ENCODE data around the gene ELK4. TPM values are rescaled to one million over a fixed set of nuclear protein-coding genes. Genes with fewer than 3 reads are reported as not detected.
A peak's percentile ranks its signal among the peaks of the same experiment; 100 is the strongest.

Gene ELK4
- total and polyA plus RNA-seq, 2 of the 4 experiments (the other 2 are of a cell fraction): 4.6 to 11.3 TPM

DNA sequence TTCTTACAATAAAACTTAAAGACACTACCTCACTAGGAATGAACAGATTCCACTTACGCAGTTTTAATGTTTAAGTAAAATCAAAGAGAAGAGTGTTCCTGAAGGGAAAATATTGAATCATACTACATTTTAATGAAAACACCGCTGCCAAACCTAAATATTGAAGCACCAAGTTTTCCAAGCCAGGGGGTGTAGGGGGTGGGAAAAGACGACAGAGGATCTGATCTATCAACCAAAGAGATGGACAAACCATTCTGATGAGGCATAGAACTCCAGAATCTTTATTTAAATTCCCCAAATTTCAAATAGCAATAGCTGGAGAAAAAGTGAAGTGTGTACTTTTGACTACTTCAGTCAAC, 1.2 kb downstream of the ELK4 start (continued):
- TF ChIP-seq RCOR1 (IDR thresholded peaks at IDR 0.05; ENCODE audit: insufficient replicate concordance, low read length) (no peak), NFE2L2 (IDR thresholded peaks at IDR 0.05; ENCODE audit: low read depth, low read length) (no peak)

DNA sequence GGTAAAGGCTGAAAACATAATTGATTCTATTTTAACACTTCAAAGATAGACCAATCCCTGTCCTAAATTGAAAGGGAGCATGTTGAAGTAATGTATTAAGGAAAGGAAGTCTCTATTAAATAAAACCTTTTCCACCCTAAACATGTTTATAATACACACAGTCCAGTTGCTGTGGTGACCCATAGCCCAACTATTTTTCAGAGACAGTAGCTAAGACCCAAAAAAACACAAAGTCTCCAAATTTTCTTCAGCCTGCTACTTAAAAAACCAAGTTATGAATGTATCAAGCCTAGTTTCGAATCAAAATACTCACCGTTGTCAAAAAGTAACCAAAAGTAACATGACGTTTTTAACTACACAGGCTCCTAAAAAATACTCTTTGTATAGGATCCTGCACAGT, 1.6 kb downstream of the ELK4 start:
- H3K36me3 ChIP-seq (ENCODE audit: control insufficient read depth, insufficient read depth, low read length): peaks cover 3% of the 10 kb centered on the region; the same call in 1 of the 2 replicates
- 0 out of 2 replicates have a peak overlapping the region, but pooled peaks have one; percentile 15 for H3K14ac ChIP-seq (replicated peaks; ENCODE audit: low read depth, low read length)
- peak overlapping the region; percentile 93; the same call in 1 of the 2 replicates for H3K9ac ChIP-seq (ENCODE audit: low read depth, low read length)
- H3K4me3 ChIP-seq (ENCODE audit: insufficient read depth, low read depth, low read length): peak overlapping the region; percentile 99
- DNase-seq (peak; percentile 59), ATAC-seq (ENCODE audit: low read depth) (no peak)
- no CpG with 5 or more reads among the region's 3 CpGs for WGBS, 2 experiments (ENCODE audit: extremely low coverage in 2 of 2, insufficient read length in 1 of 2)
- TF ChIP-seq FOS (IDR thresholded peaks at IDR 0.05; ENCODE audit: low read depth, low read length): no peak
- no peak for TF ChIP-seq MAFK (IDR thresholded peaks at IDR 0.05; ENCODE audit: low read depth, low read length)
- no peak overlapping the region for H2BK15ac ChIP-seq (ENCODE audit: low read depth, low read length)
- peaks cover 10 to 45% of the 10 kb centered on the region in 2 experiments; a peak in 3 of 4 replicates for H3K79me1 ChIP-seq (ENCODE audit: low read depth in 1 of 2, low read length in 2 of 2)
- no TSS peak for BruUV-seq (replicated peaks)
- dilution Hi-C loops (cut with HindIII; ENCODE audit: low sequenced_read_pairs, unreplicated experiment): no loop called here
- H4K91ac ChIP-seq (ENCODE audit: insufficient read depth, low read depth, low read length): no peak overlapping the region
- H3K4me1 ChIP-seq (ENCODE audit: control insufficient read depth, insufficient read depth, low read length): peaks cover 4% of the 10 kb centered on the region
- in situ Hi-C loops (cut with MboI; ENCODE audit: low sequenced_read_pairs): loop anchor here (5.0 kb wide), 1 partner anchor 38 kb away; no protein-coding TSS in a partner anchor
- no peaks in the 10 kb centered on the region for H3K27me3 ChIP-seq (ENCODE audit: control insufficient read depth, insufficient read depth, low read length)
- H2BK5ac ChIP-seq (ENCODE audit: low read depth, low read length, poor library complexity, severe bottlenecking): peak overlapping the region; percentile 87
- H3K23ac ChIP-seq (ENCODE audit: low read depth, low read length): no peak overlapping the region; the same call in 1 of the 2 replicates
- no peak overlapping the region for H3K4ac ChIP-seq (ENCODE audit: low read depth, low read length)
- H4K5ac ChIP-seq (ENCODE audit: low read depth, low read length): no peak overlapping the region
- H3K9me3 ChIP-seq (ENCODE audit: control insufficient read depth, insufficient read depth, low read length): no peaks in the 10 kb centered on the region
- H2BK120ac ChIP-seq (ENCODE audit: low read depth, low read length): no peak overlapping the region
- H2AFZ ChIP-seq (replicated peaks; ENCODE audit: low read length, poor library complexity): no peak overlapping the region
- peaks cover 10% of the 10 kb centered on the region; the same call in 1 of the 2 replicates for H3K9me1 ChIP-seq (ENCODE audit: insufficient read depth, low read length)
- no peak overlapping the region for H2AK9ac ChIP-seq (replicated peaks; ENCODE audit: low read depth, low read length, poor library complexity)
- H3K4me2 ChIP-seq (ENCODE audit: low read depth, low read length): peak overlapping the region; percentile 98
- H2AK5ac ChIP-seq (ENCODE audit: low read depth, low read length): no peak overlapping the region; the same call in 1 of the 2 replicates
- ChIA-PET POLR2A (ENCODE audit: unreplicated experiment) (no interaction called here), CTCF (interaction anchor here (0.7 to 4.4 kb wide), 2 partner anchors 39 to 347 kb away, joined by 4 to 30 read pairs; no protein-coding TSS in a partner anchor)
- H3K56ac ChIP-seq (ENCODE audit: extremely low read depth, insufficient read depth, low read length): 0 out of 2 replicates have a peak overlapping the region, but pooled peaks have one; percentile 93
- peaks cover 20% of the 10 kb centered on the region; the same call in 1 of the 2 replicates for H4K20me1 ChIP-seq (ENCODE audit: insufficient read depth, low read length)
- H3K27ac ChIP-seq (ENCODE audit: insufficient read depth, low read length): peak overlapping the region; percentile 12; the same call in 1 of the 2 replicates
- no peak overlapping the region; the same call in 1 of the 2 replicates for H3K18ac ChIP-seq (ENCODE audit: low read depth, low read length)
- 0 out of 4 replicates have a peak overlapping the region, but pooled peaks of 1 of the 2 experiments have one; percentile 9 for H4K8ac ChIP-seq (ENCODE audit: low read depth in 2 of 2, low read length in 2 of 2)
- intact Hi-C loops (cut with micrococcal nuclease): no loop called here
- H2BK20ac ChIP-seq (ENCODE audit: low read depth, low read length): no peak overlapping the region
